Caco-2 (cell line): ENCODE data around the gene RND2. TPM values are rescaled to one million over a fixed set of nuclear protein-coding genes. Genes with fewer than 3 reads are reported as not detected.
A peak's percentile ranks its signal among the peaks of the same experiment; 100 is the strongest.

Source experiments
- BruUV-seq: library from RNA; stranded (reverse); fragments of 400-500 nt; replicated peaks from 2 replicates; lab custom pipeline; 2021; lab: Mats Ljungman, UMichigan
- CTCF ChIA-PET: fragments of 300-600 bp; sonication (Branson Sonifier 250); formaldehyde crosslinking; loops from one replicate; lab custom pipeline; 2022; ENCODE audit warnings: antibody characterized with exemption; lab: Charles Lee
- POLR2A ChIA-PET: fragments of 300-600 bp; sonication (Branson Sonifier 250); formaldehyde crosslinking; loops from one replicate; lab custom pipeline; 2022; ENCODE audit warnings: antibody characterized with exemption; lab: Charles Lee
- DNase-seq, 2 experiments: peaks; one replicate each; pipeline versions ENCODE4 v3.0.0 to v3.0.0-alpha.2; 2020 to 2022
- H3K27me3 ChIP-seq: replicated peaks from 2 replicates; pipeline ENCODE4 v1.6.0; 2011; ENCODE audit warnings: low read length; ENCODE audit not compliant: control insufficient read depth, insufficient read depth
- H3K36me3 ChIP-seq: 2 replicates; pipeline ENCODE4 v1.5.1; 2011; ENCODE audit warnings: low read length; ENCODE audit not compliant: control insufficient read depth, insufficient read depth
- H3K4me1 ChIP-seq: fragments of 250-450 bp; sonication (Bioruptor Pico); 2 replicates; pipeline ENCODE4 v1.5.1; 2020; ENCODE audit warnings: mild to moderate bottlenecking
- H3K4me3 ChIP-seq: 2 replicates; pipeline ENCODE4 v1.5.1; 2011; ENCODE audit warnings: low read depth, mild to moderate bottlenecking, control low read depth, low read length
- H3K9me3 ChIP-seq: fragments of 250-450 bp; sonication (Bioruptor Pico); 2 replicates; pipeline ENCODE4 v1.5.1; 2020; ENCODE audit warnings: mild to moderate bottlenecking, moderate library complexity
- H3K27ac Mint-ChIP-seq: one replicate; pipeline ENCODE4 v1.8.0; 2022; ENCODE audit warnings: mixed read lengths; ENCODE audit not compliant: unreplicated experiment
- H3K27me3 Mint-ChIP-seq: one replicate; pipeline ENCODE4 v1.8.0; 2022; ENCODE audit warnings: mixed read lengths; ENCODE audit not compliant: insufficient read depth, unreplicated experiment
- H3K36me3 Mint-ChIP-seq: one replicate; pipeline ENCODE4 v1.8.0; 2022; ENCODE audit warnings: mild to moderate bottlenecking, mixed read lengths; ENCODE audit not compliant: insufficient read depth, unreplicated experiment
- H3K4me1 Mint-ChIP-seq: one replicate; pipeline ENCODE4 v1.8.0; 2022; ENCODE audit warnings: low read depth, mixed read lengths; ENCODE audit not compliant: unreplicated experiment
- H3K4me3 Mint-ChIP-seq: one replicate; pipeline ENCODE4 v1.8.0; 2022; ENCODE audit warnings: mild to moderate bottlenecking, moderate library complexity, mixed read lengths; ENCODE audit not compliant: unreplicated experiment
- H3K9me3 Mint-ChIP-seq: one replicate; pipeline ENCODE4 v1.8.0; 2022; ENCODE audit warnings: mixed read lengths; ENCODE audit not compliant: unreplicated experiment
- intact Hi-C: fragments of 100-400 bp; cut with micrococcal nuclease; formaldehyde crosslinking; loops from one replicate; pipeline ENCODE4 v1.10.0; 2022; ENCODE audit not compliant: unreplicated experiment
- total RNA-seq: library from RNA; stranded (reverse); gene quantifications from 2 replicates; pipeline ENCODE4 v1.2.3, GENCODE V29; 2022
- TF ChIP-seq, protein P1 (sequence below), 2 experiments: fragments of 200-600 bp in 1 of 2; IDR thresholded peaks; 1 replicate in 1 of 2; 2 replicates in 1 of 2; pipeline versions ENCODE4 v1.5.1 to v1.8.0; 2011 to 2022; ENCODE audit warnings: antibody characterized with exemption in 1 of 2, control low read depth in 1 of 2, inconsistent platforms in 1 of 2, low read depth in 1 of 2, low read length in 1 of 2, mild to moderate bottlenecking in 1 of 2, moderate library complexity in 1 of 2; ENCODE audit not compliant: insufficient read depth in 1 of 2, severe bottlenecking in 1 of 2, unreplicated experiment in 1 of 2

RND2 gene
- total RNA-seq, 1 experiment from 2014 or later, result 1.2 TPM

DNA sequence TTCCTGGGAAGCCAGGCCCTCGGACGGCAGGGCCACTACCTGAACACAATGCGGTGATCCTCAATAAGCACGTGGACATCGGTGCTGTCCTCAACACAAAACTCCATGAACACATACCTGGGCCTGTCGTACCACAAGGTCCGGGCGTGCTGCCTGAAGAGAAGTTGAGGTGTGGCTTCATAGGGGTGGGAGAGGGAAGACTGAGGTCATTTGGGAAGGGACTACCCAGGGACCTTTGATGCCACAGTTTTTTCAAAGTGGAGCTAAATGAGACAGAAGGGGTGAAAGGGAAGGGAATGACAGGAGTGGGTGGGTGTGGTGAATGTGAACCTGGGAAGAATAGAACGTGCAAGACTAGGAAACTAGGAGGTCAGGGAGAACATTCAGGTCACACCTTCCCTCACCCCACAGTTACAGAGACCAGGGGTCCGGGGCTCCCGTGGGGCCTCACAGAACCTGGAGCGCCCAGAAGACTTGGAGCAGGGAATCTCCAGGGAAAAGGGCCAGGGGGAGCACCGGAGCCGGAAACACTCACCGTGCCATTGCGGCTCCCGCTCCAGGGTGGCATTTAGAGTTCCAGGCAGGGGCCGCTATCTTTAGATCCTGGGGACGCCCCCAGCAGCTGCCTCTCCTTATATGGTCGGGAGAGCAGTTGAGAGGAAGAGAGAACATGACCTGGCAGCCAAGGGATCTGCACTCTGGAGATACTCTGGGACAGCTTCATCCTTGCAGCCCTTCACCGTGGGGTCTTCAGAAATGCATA, 45.3 kb upstream of the RND2 start, which contains the start of gene PTGES3L:
TSS of gene PTGES3L (minus strand) at position 570 of the 763 bp plus-strand sequence. CDS start at position 543, 27 bp downstream.
- ChIA-PET CTCF (interaction anchor here (0.5 to 1.2 kb wide), 2 partner anchors 16 to 24 kb away, joined by 3 read pairs; partner anchors contain the start of gene AARSD1), POLR2A (interaction anchor here (2.7 kb wide), 1 partner anchor 18 kb away, joined by 21 read pairs; the partner anchor contains the start of gene RPL27)
- H3K27ac Mint-ChIP-seq, result peak within 1 kb of the TSS; percentile 96
- TSS peak; percentile 44 for BruUV-seq
- H3K4me1 ChIP-seq, result peaks cover 7% of the 10 kb centered on the region; the same call in 1 of the 2 replicates
- TF ChIP-seq, protein P1, sequence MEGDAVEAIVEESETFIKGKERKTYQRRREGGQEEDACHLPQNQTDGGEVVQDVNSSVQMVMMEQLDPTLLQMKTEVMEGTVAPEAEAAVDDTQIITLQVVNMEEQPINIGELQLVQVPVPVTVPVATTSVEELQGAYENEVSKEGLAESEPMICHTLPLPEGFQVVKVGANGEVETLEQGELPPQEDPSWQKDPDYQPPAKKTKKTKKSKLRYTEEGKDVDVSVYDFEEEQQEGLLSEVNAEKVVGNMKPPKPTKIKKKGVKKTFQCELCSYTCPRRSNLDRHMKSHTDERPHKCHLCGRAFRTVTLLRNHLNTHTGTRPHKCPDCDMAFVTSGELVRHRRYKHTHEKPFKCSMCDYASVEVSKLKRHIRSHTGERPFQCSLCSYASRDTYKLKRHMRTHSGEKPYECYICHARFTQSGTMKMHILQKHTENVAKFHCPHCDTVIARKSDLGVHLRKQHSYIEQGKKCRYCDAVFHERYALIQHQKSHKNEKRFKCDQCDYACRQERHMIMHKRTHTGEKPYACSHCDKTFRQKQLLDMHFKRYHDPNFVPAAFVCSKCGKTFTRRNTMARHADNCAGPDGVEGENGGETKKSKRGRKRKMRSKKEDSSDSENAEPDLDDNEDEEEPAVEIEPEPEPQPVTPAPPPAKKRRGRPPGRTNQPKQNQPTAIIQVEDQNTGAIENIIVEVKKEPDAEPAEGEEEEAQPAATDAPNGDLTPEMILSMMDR (IDR thresholded peaks at IDR 0.05; ENCODE audit: insufficient read depth in 1 of 2, low read depth in 1 of 2, low read length in 1 of 2, severe bottlenecking in 1 of 2, unreplicated experiment in 1 of 2), result no peak
- H3K4me3 ChIP-seq, result peak within 1 kb of the TSS; percentile 100
- H3K4me3 Mint-ChIP-seq, result peak within 1 kb of the TSS; percentile 100
- DNase-seq, result peak; percentile 60 to 64
- no peaks in the 10 kb centered on the region for H3K9me3 ChIP-seq
- H3K27me3 Mint-ChIP-seq, result no peaks in the 10 kb centered on the region
- intact Hi-C loops, result loop anchor here (1.0 to 2.0 kb wide), 3 partner anchors 15 to 46 kb away; partner anchors contain the start of genes AARSD1 and RPL27
- peaks cover 39% of the 10 kb centered on the region for H3K36me3 Mint-ChIP-seq
- H3K27me3 ChIP-seq, result no peaks in the 10 kb centered on the region
- H3K9me3 Mint-ChIP-seq, result peaks cover 13% of the 10 kb centered on the region
- H3K4me1 Mint-ChIP-seq, result peaks cover 12% of the 10 kb centered on the region
- H3K36me3 ChIP-seq, result no peaks in the 10 kb centered on the region

DNA sequence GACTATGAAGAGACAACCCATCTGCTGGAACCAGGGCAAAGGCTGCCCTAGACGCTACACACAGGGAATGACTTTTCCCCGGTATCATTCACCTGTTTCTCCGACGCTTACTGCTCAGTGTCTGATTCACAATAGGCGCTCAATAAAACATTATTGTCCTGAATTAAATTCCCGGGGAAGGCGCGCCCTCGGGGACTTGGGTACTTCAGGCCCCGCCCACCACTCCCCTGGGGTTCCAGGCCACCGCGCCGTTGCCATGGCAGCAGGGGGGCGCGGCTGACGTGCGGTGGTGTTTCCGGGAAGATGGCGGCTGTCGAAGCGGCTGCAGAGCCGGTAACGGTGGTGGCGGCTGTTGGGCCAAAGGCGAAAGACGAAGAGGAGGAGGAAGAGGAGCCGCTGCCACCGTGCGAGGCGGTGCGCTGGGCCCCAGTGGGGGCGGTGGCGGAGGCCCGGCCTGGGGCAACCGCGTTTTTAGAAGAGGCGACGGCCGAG, 44.7 kb upstream of the RND2 start, which contains the start of gene RUNDC1:
TSS of gene RUNDC1 (plus strand) at position 292 of the 492 bp plus-strand sequence. CDS start at position 304, 12 bp downstream.
- H3K9me3 Mint-ChIP-seq, result peaks cover 13% of the 10 kb centered on the region
- BruUV-seq, result no TSS peak
- peak within 1 kb of the TSS; percentile 100 for H3K4me3 ChIP-seq
- no peaks in the 10 kb centered on the region for H3K36me3 ChIP-seq
- H3K27me3 Mint-ChIP-seq, result no peaks in the 10 kb centered on the region
- ChIA-PET POLR2A (interaction anchor here (1.0 to 2.7 kb wide), 2 partner anchors 18 to 156 kb away, joined by 4 to 21 read pairs; partner anchors contain the start of genes BECN1 and RPL27), CTCF (no interaction called here)
- peaks cover 12% of the 10 kb centered on the region for H3K4me1 Mint-ChIP-seq
- intact Hi-C loops, result loop anchor here (1.0 to 2.0 kb wide), 3 partner anchors 16 to 47 kb away; partner anchors contain the start of genes AARSD1 and RPL27
- peak within 1 kb of the TSS; percentile 96 for H3K27ac Mint-ChIP-seq
- H3K9me3 ChIP-seq, result no peaks in the 10 kb centered on the region
- H3K4me1 ChIP-seq, result peaks cover 7% of the 10 kb centered on the region; the same call in 1 of the 2 replicates
- H3K36me3 Mint-ChIP-seq, result peaks cover 41% of the 10 kb centered on the region
- DNase-seq, result peak; percentile 91 to 94
- TF ChIP-seq, protein P1 (IDR thresholded peaks at IDR 0.05; ENCODE audit: insufficient read depth in 1 of 2, low read depth in 1 of 2, low read length in 1 of 2, severe bottlenecking in 1 of 2, unreplicated experiment in 1 of 2), result no peak
- H3K4me3 Mint-ChIP-seq, result peak within 1 kb of the TSS; percentile 100
- no peaks in the 10 kb centered on the region for H3K27me3 ChIP-seq
